Stimulated activated naive CD8-positive, alpha-beta T cell treated with anti-CD3 and anti-CD28 coated beads, Interleukin-15, Interleukin-2, amounts not matched to agents 100 ng/mL and 50 ng/mL, for 24 hours (primary cell): ENCODE results near the gene OR51E1.

Experiments
- H3K27ac Mint-ChIP-seq: one replicate; pipeline ENCODE4 v1.8.0; 2021; ENCODE audit warnings: mild to moderate bottlenecking, mixed read lengths
- H3K27me3 Mint-ChIP-seq: one replicate; pipeline ENCODE4 v1.8.0; 2021; ENCODE audit warnings: mixed read lengths
- H3K36me3 Mint-ChIP-seq: one replicate; pipeline ENCODE4 v1.8.0; 2021; ENCODE audit warnings: low read depth, mixed read lengths
- H3K4me1 Mint-ChIP-seq: one replicate; pipeline ENCODE4 v1.8.0; 2021; ENCODE audit warnings: low read depth, mixed read lengths
- H3K4me3 Mint-ChIP-seq: one replicate; pipeline ENCODE4 v1.8.0; 2021; ENCODE audit warnings: mild to moderate bottlenecking, mixed read lengths
- H3K9me3 Mint-ChIP-seq: one replicate; pipeline ENCODE4 v1.8.0; 2021; ENCODE audit warnings: mixed read lengths

The OR51E1 gene

GRCh38 chr11:4643682-4644081, at the start of gene OR51E1:
OR51E1 (plus strand) TSS chr11:4643982; CDS start chr11:4652527, 8,545 bp downstream.
- H3K4me3 Mint-ChIP-seq = no peak within 1 kb of the TSS
- H3K27me3 Mint-ChIP-seq = peaks cover 14% of the 10 kb centered on the region
- H3K9me3 Mint-ChIP-seq = no peaks in the 10 kb centered on the region
- no peaks in the 10 kb centered on the region for H3K36me3 Mint-ChIP-seq
- H3K27ac Mint-ChIP-seq = no peak within 1 kb of the TSS
- no peaks in the 10 kb centered on the region for H3K4me1 Mint-ChIP-seq

- Mint-ChIP-seq H3K9me3 (peaks cover 4% of the 10 kb centered on the region), H3K36me3 (peaks cover 28% of the 10 kb centered on the region), H3K27me3 (no peaks in the 10 kb centered on the region), H3K4me1 (peaks cover 40% of the 10 kb centered on the region), H3K4me3 (no peak overlapping the region), H3K27ac (no peak overlapping the region)
Measured at GRCh38 chr11:4605057-4605456, 38.7 kb upstream of the OR51E1 start.

- Mint-ChIP-seq H3K9me3 (peaks cover 4% of the 10 kb centered on the region), H3K27me3 (no peaks in the 10 kb centered on the region), H3K4me3 (peak overlapping the region; percentile 88), H3K36me3 (peaks cover 18% of the 10 kb centered on the region), H3K27ac (peak overlapping the region; percentile 89), H3K4me1 (peaks cover 47% of the 10 kb centered on the region)
Measured at GRCh38 chr11:4606231-4607015, 37.4 kb upstream of the OR51E1 start.

- no peaks in the 10 kb centered on the region for H3K27me3 Mint-ChIP-seq
- H3K36me3 Mint-ChIP-seq = peaks cover 13% of the 10 kb centered on the region
- peak overlapping the region; percentile 88 for H3K4me3 Mint-ChIP-seq
- H3K4me1 Mint-ChIP-seq = peaks cover 47% of the 10 kb centered on the region
- peaks cover 4% of the 10 kb centered on the region for H3K9me3 Mint-ChIP-seq
- peak overlapping the region; percentile 89 for H3K27ac Mint-ChIP-seq
Measured at GRCh38 chr11:4607096-4607495, 36.7 kb upstream of the OR51E1 start.

GRCh38 chr11:4607781-4608666, 35.8 kb upstream of the OR51E1 start, which contains the start of gene TRIM68:
TRIM68 (minus strand) TSS chr11:4608231; CDS start chr11:4605504, 2,727 bp downstream.
- Mint-ChIP-seq H3K4me1 (peaks cover 47% of the 10 kb centered on the region), H3K27me3 (no peaks in the 10 kb centered on the region), H3K27ac (peak within 1 kb of the TSS; percentile 89), H3K36me3 (peaks cover 8% of the 10 kb centered on the region), H3K9me3 (peaks cover 4% of the 10 kb centered on the region), H3K4me3 (peak within 1 kb of the TSS; percentile 88)

GRCh38 chr11:4610258-4610935, 33.4 kb upstream of the OR51E1 start:
- Mint-ChIP-seq H3K4me1 (peaks cover 47% of the 10 kb centered on the region), H3K9me3 (peaks cover 4% of the 10 kb centered on the region), H3K27ac (peak overlapping the region; percentile 87), H3K36me3 (no peaks in the 10 kb centered on the region), H3K4me3 (peak overlapping the region; percentile 72), H3K27me3 (peaks cover 3% of the 10 kb centered on the region)

GRCh38 chr11:4611986-4612385, 31.8 kb upstream of the OR51E1 start:
- Mint-ChIP-seq H3K36me3 (no peaks in the 10 kb centered on the region), H3K4me1 (peaks cover 33% of the 10 kb centered on the region), H3K9me3 (peaks cover 4% of the 10 kb centered on the region), H3K4me3 (no peak overlapping the region), H3K27ac (no peak overlapping the region), H3K27me3 (peaks cover 11% of the 10 kb centered on the region)

GRCh38 chr11:4615856-4616444, 27.8 kb upstream of the OR51E1 start:
- Mint-ChIP-seq H3K4me3 (no peak overlapping the region), H3K36me3 (no peaks in the 10 kb centered on the region), H3K27me3 (peaks cover 27% of the 10 kb centered on the region), H3K4me1 (no peaks in the 10 kb centered on the region), H3K9me3 (no peaks in the 10 kb centered on the region), H3K27ac (no peak overlapping the region)

- H3K4me3 Mint-ChIP-seq = no peak overlapping the region
Measured at GRCh38 chr11:4619514-4619913, 24.3 kb upstream of the OR51E1 start.

GRCh38 chr11:4626207-4627099, 17.3 kb upstream of the OR51E1 start:
- no peak overlapping the region for H3K4me3 Mint-ChIP-seq
- H3K36me3 Mint-ChIP-seq = peaks cover 4% of the 10 kb centered on the region
- no peaks in the 10 kb centered on the region for H3K4me1 Mint-ChIP-seq
- H3K27me3 Mint-ChIP-seq = peaks cover 44% of the 10 kb centered on the region
- no peak overlapping the region for H3K27ac Mint-ChIP-seq
- H3K9me3 Mint-ChIP-seq = peaks cover 7% of the 10 kb centered on the region

More at GRCh38 chr11:4619514-4619913, 24.3 kb upstream of the OR51E1 start:
- Mint-ChIP-seq H3K4me1 (no peaks in the 10 kb centered on the region), H3K27ac (no peak overlapping the region), H3K27me3 (peaks cover 39% of the 10 kb centered on the region), H3K9me3 (no peaks in the 10 kb centered on the region), H3K36me3 (no peaks in the 10 kb centered on the region)

GRCh38 chr11:4636136-4636535, 7.6 kb upstream of the OR51E1 start:
- Mint-ChIP-seq H3K36me3 (no peaks in the 10 kb centered on the region), H3K4me1 (no peaks in the 10 kb centered on the region), H3K27ac (no peak overlapping the region), H3K9me3 (no peaks in the 10 kb centered on the region), H3K27me3 (peaks cover 5% of the 10 kb centered on the region), H3K4me3 (no peak overlapping the region)

- H3K9me3 Mint-ChIP-seq = no peaks in the 10 kb centered on the region
- H3K36me3 Mint-ChIP-seq = no peaks in the 10 kb centered on the region
- H3K27ac Mint-ChIP-seq = no peak within 1 kb of the TSS
- no peaks in the 10 kb centered on the region for H3K4me1 Mint-ChIP-seq
- peaks cover 1% of the 10 kb centered on the region for H3K27me3 Mint-ChIP-seq
- H3K4me3 Mint-ChIP-seq = no peak within 1 kb of the TSS
Measured at GRCh38 chr11:4636962-4637661, 6.7 kb upstream of the OR51E1 start, which contains the start of gene OR51D1. OR51D1 (plus strand) TSS chr11:4637477; CDS start chr11:4639791, 2,314 bp downstream.

GRCh38 chr11:4637662-4638047, 6.1 kb upstream of the OR51E1 start:
- Mint-ChIP-seq H3K4me1 (no peaks in the 10 kb centered on the region), H3K9me3 (no peaks in the 10 kb centered on the region), H3K27me3 (peaks cover 2% of the 10 kb centered on the region), H3K36me3 (no peaks in the 10 kb centered on the region), H3K27ac (no peak overlapping the region), H3K4me3 (no peak overlapping the region)
